ENCODE results near the gene GRPEL2. TPM values are rescaled to one million over a fixed set of nuclear protein-coding genes. Genes with fewer than 3 reads are reported as not detected.

GRPEL2 gene
- total RNA-seq, 1 experiment from 2014 or later: 48.9 TPM

GRCh38 chr5:149320791-149321330, 24.4 kb upstream of the GRPEL2 start:
- DNase-seq (ENCODE audit: low read depth, low spot score): peak; percentile 63
- H3K4me2 ChIP-seq (ENCODE audit: low read length): peak overlapping the region; percentile 48

GRCh38 chr5:149322518-149322917, 22.8 kb upstream of the GRPEL2 start:
- no peaks in the 10 kb centered on the region for H4K20me1 ChIP-seq (ENCODE audit: insufficient read depth)
- H3K4me1 ChIP-seq (ENCODE audit: control insufficient read depth in 1 of 2, insufficient read depth in 2 of 2, low read length in 2 of 2): peaks cover 13 to 26% of the 10 kb centered on the region in 2 experiments
- no peak overlapping the region for H3K9ac ChIP-seq (ENCODE audit: low read length)
- ChIA-PET RAD21 (ENCODE audit: low non-redundant PET in 1 of 2, low total read pairs in 2 of 2, uncharacterized antibody in 2 of 2, unreplicated experiment in 2 of 2) (no interaction called here), CTCF (no interaction called here), POLR2A (no interaction called here)
- no peak overlapping the region for H3K27ac ChIP-seq (ENCODE audit: low read depth, low read length)
- TF ChIP-seq FOSL1 (IDR thresholded peaks at IDR 0.05; ENCODE audit: low read depth) (no peak), POLR2A (IDR thresholded peaks at IDR 0.05; ENCODE audit: borderline replicate concordance, extremely low read depth, insufficient read depth, insufficient read length) (no peak), EZH2phosphoT487 (IDR thresholded peaks at IDR 0.05; ENCODE audit: borderline replicate concordance) (no peak), SRF (IDR thresholded peaks at IDR 0.05; ENCODE audit: low read depth) (no peak), SP1 (IDR thresholded peaks at IDR 0.05; ENCODE audit: low read depth) (no peak), EZH2 (IDR thresholded peaks at IDR 0.05) (no peak), MAX (IDR thresholded peaks at IDR 0.05) (no peak), CTCF (IDR thresholded peaks at IDR 0.05 in 2 of 3, conservative IDR thresholded peaks at IDR 0.05 in 1 of 3; ENCODE audit: borderline replicate concordance in 1 of 3, insufficient read depth in 1 of 3, low read depth in 2 of 3, low read length in 2 of 3) (no peak)
- no peaks in the 10 kb centered on the region for H3K36me3 ChIP-seq (ENCODE audit: control insufficient read depth in 1 of 2, insufficient read depth in 2 of 2, low read length in 2 of 2)
- intact Hi-C loops (cut with micrococcal nuclease): no loop called here
- H3K4me2 ChIP-seq (ENCODE audit: low read length): no peak overlapping the region
- no peaks in the 10 kb centered on the region for H3K79me2 ChIP-seq (ENCODE audit: insufficient read depth, low read length)
- no peaks in the 10 kb centered on the region for H3K9me3 ChIP-seq (ENCODE audit: control insufficient read depth in 1 of 2, insufficient read depth in 1 of 2, low read depth in 1 of 2, low read length in 2 of 2)
- no peak for ATAC-seq
- BruUV-seq (replicated peaks): no TSS peak
- H3K4me3 ChIP-seq (replicated peaks in 1 of 2; ENCODE audit: low read depth in 1 of 2, low read length in 2 of 2): no peak overlapping the region
- H3K9me2 ChIP-seq (ENCODE audit: insufficient read depth): no peaks in the 10 kb centered on the region
- DNase-seq (ENCODE audit: low read depth, low spot score): no peak
- H3K27me3 ChIP-seq (ENCODE audit: insufficient read depth, low read length): no peaks in the 10 kb centered on the region
- no peak overlapping the region for H2AFZ ChIP-seq (ENCODE audit: low read depth, low read length, poor library complexity, severe bottlenecking)

More at GRCh38 chr5:149320791-149321330, 24.4 kb upstream of the GRPEL2 start:
- ChIA-PET RAD21 (ENCODE audit: low non-redundant PET in 1 of 2, low total read pairs in 2 of 2, uncharacterized antibody in 2 of 2, unreplicated experiment in 2 of 2) (interaction anchor here (0.7 to 0.9 kb wide), 3 partner anchors 25 to 465 kb away, joined by 3 to 4 read pairs (median 3); partner anchors contain the start of genes GRPEL2 (in 1 of the 2) and PCYOX1L (in 1 of the 2)), CTCF (interaction anchor here (0.9 to 2.7 kb wide), 4 partner anchors 24 to 113 kb away, joined by 3 to 10 read pairs (median 6); partner anchors contain the start of gene GRPEL2), POLR2A (interaction anchor here (0.7 to 1.9 kb wide), 4 partner anchors 22 to 242 kb away, joined by 3 to 5 read pairs (median 4); partner anchors contain the start of gene GRPEL2)
- no peaks in the 10 kb centered on the region for H3K36me3 ChIP-seq (ENCODE audit: control insufficient read depth in 1 of 2, insufficient read depth in 2 of 2, low read length in 2 of 2)
- ATAC-seq: peak; percentile 86
- TF ChIP-seq POLR2A (IDR thresholded peaks at IDR 0.05; ENCODE audit: borderline replicate concordance, extremely low read depth, insufficient read depth, insufficient read length): no peak
- peak; percentile 40 for TF ChIP-seq POLR2AphosphoS5 (IDR thresholded peaks at IDR 0.05; ENCODE audit: low read depth, low read length)
- TF ChIP-seq YY1 (IDR thresholded peaks at IDR 0.05; ENCODE audit: extremely low read depth, insufficient replicate concordance, low read depth, low read length): peak; percentile 17
- no peak for TF ChIP-seq ZFX (IDR thresholded peaks at IDR 0.05)
- no peaks in the 10 kb centered on the region for H3K9me2 ChIP-seq (ENCODE audit: insufficient read depth)
- H3K9ac ChIP-seq (ENCODE audit: low read length): no peak overlapping the region
- no peaks in the 10 kb centered on the region for H3K79me2 ChIP-seq (ENCODE audit: insufficient read depth, low read length)
- H3K27me3 ChIP-seq (ENCODE audit: insufficient read depth, low read length): no peaks in the 10 kb centered on the region
- H3K9me3 ChIP-seq (ENCODE audit: control insufficient read depth in 1 of 2, insufficient read depth in 1 of 2, low read depth in 1 of 2, low read length in 2 of 2): no peaks in the 10 kb centered on the region
- peak overlapping the region; percentile 24 for H2AFZ ChIP-seq (ENCODE audit: low read depth, low read length, poor library complexity, severe bottlenecking)
- no TSS peak for BruUV-seq (replicated peaks)
- intact Hi-C loops (cut with micrococcal nuclease): loop anchor here (2.0 kb wide), 1 partner anchor 110 kb away; no protein-coding TSS in a partner anchor
- no peaks in the 10 kb centered on the region for H4K20me1 ChIP-seq (ENCODE audit: insufficient read depth)
- H3K4me1 ChIP-seq (ENCODE audit: control insufficient read depth in 1 of 2, insufficient read depth in 2 of 2, low read length in 2 of 2): peaks cover 13 to 29% of the 10 kb centered on the region in 2 experiments
- peak overlapping the region in 1 of 2 experiments; percentile 1; a peak in 1 of 4 replicates for H3K4me3 ChIP-seq (replicated peaks in 1 of 2; ENCODE audit: low read depth in 1 of 2, low read length in 2 of 2)
- no peak overlapping the region for H3K27ac ChIP-seq (ENCODE audit: low read depth, low read length)
